ENCODE measurements around the gene ZNF451.

DNA sequence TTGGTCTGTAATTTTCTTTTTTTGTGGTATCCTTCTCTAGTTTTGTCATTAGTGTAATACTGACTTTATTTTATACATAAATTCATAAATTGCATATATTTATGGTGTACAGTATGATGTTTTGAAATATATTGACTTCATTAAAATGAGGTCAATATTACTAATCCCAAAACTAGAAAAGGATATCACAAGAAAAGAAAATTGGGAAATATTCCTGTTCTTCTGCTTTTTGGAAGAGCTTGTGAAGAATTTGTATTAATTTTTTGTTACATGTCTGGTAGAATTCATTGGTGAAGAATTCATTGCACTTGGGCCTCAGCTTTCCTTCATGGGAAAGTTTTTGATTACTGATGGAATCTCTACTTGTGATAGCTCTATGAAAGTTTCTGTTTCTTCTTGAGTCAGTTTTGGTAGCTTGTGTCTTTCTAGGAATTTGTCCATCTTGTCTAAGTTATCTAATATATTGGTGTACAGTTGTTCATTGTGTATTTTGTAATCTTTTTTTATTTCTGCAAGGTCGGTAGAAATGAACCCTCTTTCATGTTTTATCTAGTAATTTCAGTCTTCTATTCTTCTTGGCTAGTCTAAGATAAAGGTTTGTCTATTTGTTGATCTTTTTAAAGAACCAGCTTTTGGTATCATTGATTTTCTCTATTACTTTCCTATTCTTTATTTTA is 11.3 kb upstream of the ZNF451 start:
- TF ChIP-seq FOXM1 (IDR thresholded peaks at IDR 0.05; ENCODE audit: borderline replicate concordance) = no peak
- TF ChIP-seq SP1 (IDR thresholded peaks at IDR 0.05) = no peak
- TF ChIP-seq BHLHE40 (IDR thresholded peaks at IDR 0.05; ENCODE audit: borderline replicate concordance) = no peak
- no peak for TF ChIP-seq NFRKB (IDR thresholded peaks at IDR 0.05)
